GM12891 (cell line): ENCODE data around the gene CALY.
A peak's percentile ranks its signal among the peaks of the same experiment; 100 is the strongest.

ENCODE experiments used
- POLR2A ChIP-seq: IDR thresholded peaks from 2 replicates; pipeline ENCODE4 v1.6.1; 2011; ENCODE audit warnings: low read depth, low read length, control low read depth
- POLR2AphosphoS5 ChIP-seq: IDR thresholded peaks from 2 replicates; pipeline ENCODE4 v1.6.1; 2011; ENCODE audit warnings: low read depth, low read length, control low read depth
- POU2F2 ChIP-seq: IDR thresholded peaks from 2 replicates; pipeline ENCODE4 v1.6.1; 2011; ENCODE audit warnings: low read depth, mild to moderate bottlenecking, control low read depth, low read length, moderate library complexity
- TAF1 ChIP-seq: IDR thresholded peaks from 2 replicates; pipeline ENCODE4 v1.6.1; 2011; ENCODE audit warnings: low read depth, low read length, control low read depth

DNA sequence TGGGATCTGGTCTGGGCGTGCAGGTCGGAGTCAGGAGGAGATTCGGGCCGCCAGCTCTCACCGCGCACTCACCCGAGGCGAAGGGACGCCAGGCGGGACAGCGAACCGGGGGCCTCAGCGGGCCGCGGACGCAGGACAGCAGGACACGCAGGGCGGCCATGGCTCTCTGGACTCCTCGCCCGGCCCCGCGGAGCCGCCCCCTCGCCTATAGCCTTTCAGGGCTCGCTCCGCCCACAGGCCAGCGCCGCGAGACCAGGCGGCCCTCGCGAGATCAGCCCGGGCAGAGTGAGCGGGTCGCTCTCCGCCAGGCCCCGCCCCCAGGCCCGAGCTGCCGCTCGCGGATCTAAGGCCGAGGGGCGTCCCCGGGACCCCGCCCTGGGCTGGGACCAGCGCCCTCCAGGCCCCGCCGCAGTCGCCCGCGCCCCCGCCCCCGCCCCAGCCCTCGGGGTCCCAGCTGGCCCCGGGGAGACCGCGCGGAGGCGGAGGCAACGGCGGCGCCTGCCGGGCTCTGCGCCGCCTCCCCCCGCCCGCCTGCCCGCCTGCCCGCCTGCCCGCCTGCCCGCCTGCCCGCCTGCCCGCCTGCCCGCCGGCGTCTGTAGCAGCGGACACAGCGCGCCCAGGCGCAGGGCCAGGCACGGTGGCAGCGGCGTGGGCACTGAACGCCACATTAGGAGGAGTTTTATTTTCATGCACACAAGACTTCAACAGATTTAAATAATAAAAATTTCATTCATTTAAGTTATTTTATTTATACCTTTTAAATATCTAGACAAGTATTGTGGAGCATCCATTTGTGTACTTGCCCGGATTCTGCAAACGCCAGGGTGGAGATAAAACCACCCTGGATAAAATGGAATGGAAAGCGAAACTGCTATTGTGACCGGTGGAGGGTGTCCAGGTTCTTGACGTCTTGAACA lies 36.7 kb upstream of the CALY start, which contains the start of gene ECHS1:
- TF ChIP-seq POLR2A (peak; percentile 83), TAF1 (peak; percentile 61; the same call in 1 of the 2 replicates), POU2F2 (peak; percentile 31; the same call in 1 of the 2 replicates), POLR2AphosphoS5 (peak; percentile 82)
